ENCODE results near the gene KCNQ1.

The KCNQ1 gene

GRCh38 chr11:2686360-2687222 lies 241.8 kb downstream of the KCNQ1 start:
- no peak for DNase-seq
- Mint-ChIP-seq H3K36me3 (no peaks in the 10 kb centered on the region), H3K4me3 (no peak overlapping the region), H3K4me1 (no peaks in the 10 kb centered on the region), H3K27ac (no peak overlapping the region), H3K9me3 (no peaks in the 10 kb centered on the region), H3K27me3 (no peaks in the 10 kb centered on the region)
- CTCF ChIA-PET, result no interaction called here

GRCh38 chr11:2687223-2687530 lies 242.4 kb downstream of the KCNQ1 start:
- H3K9me3 Mint-ChIP-seq, result no peaks in the 10 kb centered on the region
- H3K36me3 Mint-ChIP-seq, result no peaks in the 10 kb centered on the region
- H3K4me1 Mint-ChIP-seq, result no peaks in the 10 kb centered on the region
- H3K27me3 Mint-ChIP-seq, result no peaks in the 10 kb centered on the region
- no peak overlapping the region for H3K4me3 Mint-ChIP-seq
- no peak overlapping the region for H3K27ac Mint-ChIP-seq
- CTCF ChIA-PET, result no interaction called here
- DNase-seq, result no peak

GRCh38 chr11:2687782-2688191 lies 243.0 kb downstream of the KCNQ1 start:
- CTCF ChIA-PET, result no interaction called here
- Mint-ChIP-seq H3K36me3 (no peaks in the 10 kb centered on the region), H3K27ac (no peak overlapping the region), H3K4me3 (no peak overlapping the region), H3K4me1 (no peaks in the 10 kb centered on the region), H3K9me3 (no peaks in the 10 kb centered on the region), H3K27me3 (no peaks in the 10 kb centered on the region)
- DNase-seq, result no peak

- Mint-ChIP-seq H3K9me3 (no peaks in the 10 kb centered on the region), H3K4me1 (no peaks in the 10 kb centered on the region), H3K36me3 (no peaks in the 10 kb centered on the region), H3K4me3 (no peak overlapping the region), H3K27me3 (no peaks in the 10 kb centered on the region), H3K27ac (no peak overlapping the region)
- no peak for DNase-seq
- CTCF ChIA-PET, result no interaction called here
These were observed 243.8 kb downstream of the KCNQ1 start for GRCh38 chr11:2688381-2689231.

GRCh38 chr11:2689651-2690575 lies 245.1 kb downstream of the KCNQ1 start:
- DNase-seq, result no peak
- no peak overlapping the region for H3K27ac Mint-ChIP-seq

GRCh38 chr11:2690596-2691354 lies 246.0 kb downstream of the KCNQ1 start:
- Mint-ChIP-seq H3K27ac (no peak overlapping the region), H3K4me1 (no peaks in the 10 kb centered on the region), H3K4me3 (no peak overlapping the region), H3K36me3 (no peaks in the 10 kb centered on the region), H3K27me3 (no peaks in the 10 kb centered on the region), H3K9me3 (no peaks in the 10 kb centered on the region)
- CTCF ChIA-PET, result no interaction called here
- no peak for DNase-seq

More at GRCh38 chr11:2689651-2690575, 245.1 kb downstream of the KCNQ1 start:
- Mint-ChIP-seq H3K36me3 (no peaks in the 10 kb centered on the region), H3K4me3 (no peak overlapping the region), H3K9me3 (no peaks in the 10 kb centered on the region), H3K27me3 (no peaks in the 10 kb centered on the region), H3K4me1 (no peaks in the 10 kb centered on the region)
- CTCF ChIA-PET, result no interaction called here

- H3K36me3 Mint-ChIP-seq, result no peaks in the 10 kb centered on the region
- no peaks in the 10 kb centered on the region for H3K9me3 Mint-ChIP-seq
- no peak overlapping the region for H3K4me3 Mint-ChIP-seq
- no peaks in the 10 kb centered on the region for H3K4me1 Mint-ChIP-seq
- no peaks in the 10 kb centered on the region for H3K27me3 Mint-ChIP-seq
- no peak for DNase-seq
- H3K27ac Mint-ChIP-seq, result no peak overlapping the region
- CTCF ChIA-PET, result no interaction called here
These were observed 246.6 kb downstream of the KCNQ1 start for GRCh38 chr11:2691355-2691761.

- no peaks in the 10 kb centered on the region for H3K4me1 Mint-ChIP-seq
- DNase-seq, result no peak
- no peak overlapping the region for H3K27ac Mint-ChIP-seq
- H3K27me3 Mint-ChIP-seq, result no peaks in the 10 kb centered on the region
- CTCF ChIA-PET, result no interaction called here
- H3K36me3 Mint-ChIP-seq, result peaks cover 2% of the 10 kb centered on the region
- no peaks in the 10 kb centered on the region for H3K9me3 Mint-ChIP-seq
- H3K4me3 Mint-ChIP-seq, result no peak overlapping the region
These were observed 247.4 kb downstream of the KCNQ1 start for GRCh38 chr11:2691991-2692875.

- H3K27me3 Mint-ChIP-seq, result peaks cover 4% of the 10 kb centered on the region
- peaks cover 5% of the 10 kb centered on the region for H3K4me1 Mint-ChIP-seq
- no peak overlapping the region for H3K27ac Mint-ChIP-seq
- H3K36me3 Mint-ChIP-seq, result peaks cover 5% of the 10 kb centered on the region
- no peak overlapping the region for H3K4me3 Mint-ChIP-seq
- H3K9me3 Mint-ChIP-seq, result no peaks in the 10 kb centered on the region
- peak; percentile 16 for DNase-seq
- CTCF ChIA-PET, result interaction anchor here (1.5 kb wide), 1 partner anchor 194 kb away, joined by 3 read pairs; no protein-coding TSS in a partner anchor
These were observed 248.8 kb downstream of the KCNQ1 start for GRCh38 chr11:2693271-2694261.

- H3K4me3 Mint-ChIP-seq, result no peak overlapping the region
- no peak for DNase-seq
- H3K27ac Mint-ChIP-seq, result no peak overlapping the region
- H3K9me3 Mint-ChIP-seq, result no peaks in the 10 kb centered on the region
- CTCF ChIA-PET, result interaction anchor here (1.5 kb wide), 1 partner anchor 193 kb away, joined by 3 read pairs; no protein-coding TSS in a partner anchor
- H3K4me1 Mint-ChIP-seq, result peaks cover 11% of the 10 kb centered on the region
- H3K36me3 Mint-ChIP-seq, result peaks cover 11% of the 10 kb centered on the region
- peaks cover 12% of the 10 kb centered on the region for H3K27me3 Mint-ChIP-seq
These were observed 249.7 kb downstream of the KCNQ1 start for GRCh38 chr11:2694495-2694894.

- Mint-ChIP-seq H3K4me3 (no peak overlapping the region), H3K9me3 (no peaks in the 10 kb centered on the region), H3K27me3 (peaks cover 12% of the 10 kb centered on the region), H3K36me3 (peaks cover 11% of the 10 kb centered on the region), H3K27ac (no peak overlapping the region), H3K4me1 (peaks cover 11% of the 10 kb centered on the region)
- CTCF ChIA-PET, result interaction anchor here (1.5 kb wide), 1 partner anchor 192 kb away, joined by 3 read pairs; no protein-coding TSS in a partner anchor
- DNase-seq, result peak; percentile 12
These were observed 250.5 kb downstream of the KCNQ1 start for GRCh38 chr11:2694995-2695939.

All from activated naive CD4-positive, alpha-beta T cell treated with anti-CD3 and anti-CD28 coated beads, Interleukin-2, amount 10 ng/mL, durations not matched to agents 7 days and 5 days (primary cell).